ENCODE results near the gene RBFOX2. TPM values are rescaled to one million over a fixed set of nuclear protein-coding genes. Genes with fewer than 3 reads are reported as not detected.

RBFOX2 gene
- total and polyA plus RNA-seq, 2 of the 8 experiments (the other 6 are each of a cell fraction or from before 2014, with no cell fraction given) = 121 to 122 TPM

- 86% methylated on average over 2 of the region's 2 CpGs; no CpG with 5 or more reads in 1 of the 2 experiments for WGBS, 2 experiments (ENCODE audit: extremely low coverage in 1 of 2, insufficient coverage in 1 of 2, insufficient read length in 1 of 2, insufficient replicate concordance in 2 of 2, low coverage in 1 of 2, low lambda C conversion rate in 2 of 2, missing lambda C conversion rate in 1 of 2)
- Histone ChIP-seq H2AFZ (ENCODE audit: low read length) (no peak overlapping the region), H3K36me3 (ENCODE audit: control insufficient read depth in 2 of 4, insufficient read depth in 4 of 4, low read length in 3 of 4) (peaks cover 0 to 26% (median 10%) of the 10 kb centered on the region in 4 experiments; a peak in 6 of 8 replicates), H3K23ac (ENCODE audit: insufficient read length) (no peak overlapping the region), H2BK15ac (ENCODE audit: low read length) (no peak overlapping the region), H2BK12ac (ENCODE audit: low read depth, low read length) (no peak overlapping the region), H3K18ac (ENCODE audit: extremely low read depth, low read length) (no peak overlapping the region), H3K4ac (replicated peaks; ENCODE audit: insufficient read length, low read depth, low read length) (no peak overlapping the region), H3K27me3 (replicated peaks in 1 of 4; ENCODE audit: control insufficient read depth in 3 of 4, extremely low read depth in 1 of 4, insufficient read depth in 3 of 4, low read length in 3 of 4) (no peaks in the 10 kb centered on the region), H3K23me2 (ENCODE audit: low read depth, low read length) (no peaks in the 10 kb centered on the region), H3K27ac (ENCODE audit: low read depth, low read length) (no peak overlapping the region), H3K4me1 (replicated peaks in 1 of 4; ENCODE audit: control insufficient read depth in 3 of 4, insufficient read depth in 4 of 4, low read length in 3 of 4) (no peaks in the 10 kb centered on the region), H2BK5ac (ENCODE audit: low read depth, low read length) (no peak overlapping the region), H4K91ac (replicated peaks; ENCODE audit: insufficient read length, low read length) (no peak overlapping the region), H3K4me2 (ENCODE audit: insufficient read depth in 1 of 2, low read depth in 2 of 2, low read length in 2 of 2) (no peak overlapping the region), H3K4me3 (ENCODE audit: extremely low read depth in 1 of 4, insufficient read depth in 2 of 4, low read depth in 3 of 4, low read length in 4 of 4) (no peak overlapping the region), H3K56ac (replicated peaks; ENCODE audit: insufficient read length, low read depth, low read length) (no peak overlapping the region), H3K79me2 (ENCODE audit: control insufficient read depth in 1 of 2, insufficient read depth in 2 of 2, low read length in 2 of 2) (peaks cover 7 to 25% of the 10 kb centered on the region in 2 experiments; a peak in 3 of 4 replicates), H3K14ac (ENCODE audit: insufficient read length) (no peak overlapping the region), H2BK20ac (ENCODE audit: low read length) (no peak overlapping the region), H3K9ac (replicated peaks in 1 of 4; ENCODE audit: extremely low read depth in 1 of 4, low read depth in 3 of 4, low read length in 3 of 4) (no peak overlapping the region), H2BK120ac (replicated peaks; ENCODE audit: low read depth, low read length) (no peak overlapping the region), H3K79me1 (ENCODE audit: low read depth, low read length) (peaks cover 3% of the 10 kb centered on the region; the same call in 1 of the 2 replicates), H3K9me3 (ENCODE audit: insufficient read depth in 2 of 2, low read depth in 1 of 2, low read length in 1 of 2) (no peaks in the 10 kb centered on the region), H4K8ac (ENCODE audit: extremely low read depth, insufficient read depth, low read length) (no peak overlapping the region), H4K20me1 (replicated peaks in 1 of 2; ENCODE audit: control insufficient read depth in 1 of 2, insufficient read depth in 2 of 2, low read length in 2 of 2) (peaks cover 0 to 2% of the 10 kb centered on the region in 2 experiments), H2AK5ac (ENCODE audit: low read depth, low read length) (no peak overlapping the region), H4K5ac (ENCODE audit: insufficient read length, low read depth, low read length) (no peak overlapping the region)
- DNase-seq (ENCODE audit: low read depth in 1 of 2, low spot score in 2 of 2) (no peak), FAIRE-seq (no peak)
- ChIA-PET CTCF (ENCODE audit: partially characterized antibody) (interaction anchor here (0.7 kb wide), 1 partner anchor 111 kb away, joined by 3 read pairs; no protein-coding TSS in a partner anchor), POLR2A (ENCODE audit: partially characterized antibody) (no interaction called here)
- no peak for TF ChIP-seq POU5F1 (IDR thresholded peaks at IDR 0.05; ENCODE audit: low read depth, low read length)
- no peak for TF ChIP-seq SAP30 (IDR thresholded peaks at IDR 0.05; ENCODE audit: insufficient read depth, insufficient replicate concordance, low read length)
- TF ChIP-seq CBX8 (IDR thresholded peaks at IDR 0.05; ENCODE audit: borderline replicate concordance, low read depth, low read length) = no peak
Measured at GRCh38 chr22:35805466-35805865, 223.2 kb downstream of the RBFOX2 start.

All from H1 (cell line).